Neural crest cell (in vitro differentiated cells): ENCODE measurements around the gene SPAM1. TPM values are rescaled to one million over a fixed set of nuclear protein-coding genes. Genes with fewer than 3 reads are reported as not detected.

Experiments used
- DNase-seq: peaks from one replicate; pipeline ENCODE4 v3.0.0; 2021; ENCODE audit warnings: low read depth, mixed read lengths, low spot score
- H3K27ac Mint-ChIP-seq: one replicate; pipeline ENCODE4 v1.8.0; 2021; ENCODE audit warnings: mild to moderate bottlenecking, mixed read lengths; ENCODE audit not compliant: unreplicated experiment
- H3K27me3 Mint-ChIP-seq: 2 replicates; pipeline ENCODE4 v1.8.0; 2021; ENCODE audit warnings: low read depth, mild to moderate bottlenecking, mixed read lengths
- H3K36me3 Mint-ChIP-seq: 2 replicates; pipeline ENCODE4 v1.8.0; 2021; ENCODE audit warnings: low read depth, mild to moderate bottlenecking, mixed read lengths
- H3K4me1 Mint-ChIP-seq: 2 replicates; pipeline ENCODE4 v1.8.0; 2021; ENCODE audit warnings: mixed read lengths
- H3K4me3 Mint-ChIP-seq: one replicate; pipeline ENCODE4 v1.8.0; 2021; ENCODE audit warnings: mild to moderate bottlenecking, mixed read lengths
- H3K9me3 Mint-ChIP-seq: 2 replicates; pipeline ENCODE4 v1.8.0; 2021; ENCODE audit warnings: mixed read lengths
- total RNA-seq: library from RNA; stranded (reverse); gene quantifications from 2 replicates; pipeline ENCODE4 v1.2.1, GENCODE V29; 2021
- TF ChIP-seq, protein P1 (sequence below): fragments of 200-600 bp; sonication (generic); conservative IDR thresholded peaks from 2 replicates; pipeline ENCODE4 v1.5.0; 2021; ENCODE audit warnings: antibody characterized with exemption, mild to moderate bottlenecking

Gene SPAM1
- total RNA-seq, 1 donor from 2014 or later = not detected

DNA sequence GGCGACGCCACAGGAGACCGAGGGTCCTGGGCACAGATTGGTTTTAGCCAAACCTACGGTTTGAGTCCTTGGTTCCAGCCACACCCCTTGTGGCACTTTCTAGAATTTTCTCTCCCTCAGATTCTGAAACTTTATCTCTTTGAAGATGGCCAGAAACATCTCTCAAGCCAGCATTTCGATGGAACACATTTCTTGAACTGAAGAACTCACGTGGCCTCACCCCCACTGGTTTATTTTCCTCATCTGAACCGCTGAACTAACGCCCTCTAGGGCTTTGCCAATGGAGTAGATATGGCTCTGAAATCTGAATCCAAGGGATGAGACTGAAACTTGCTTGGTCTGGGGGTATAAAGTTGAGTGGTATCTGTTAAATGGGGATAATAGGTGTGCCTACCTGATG is 6.7 kb upstream of the SPAM1 start:
- DNase-seq = no peak
- Mint-ChIP-seq H3K27ac (no peak overlapping the region), H3K4me3 (no peak overlapping the region), H3K4me1 (no peaks in the 10 kb centered on the region), H3K36me3 (no peaks in the 10 kb centered on the region), H3K9me3 (peaks cover 6% of the 10 kb centered on the region), H3K27me3 (no peaks in the 10 kb centered on the region)
- TF ChIP-seq, protein P1, sequence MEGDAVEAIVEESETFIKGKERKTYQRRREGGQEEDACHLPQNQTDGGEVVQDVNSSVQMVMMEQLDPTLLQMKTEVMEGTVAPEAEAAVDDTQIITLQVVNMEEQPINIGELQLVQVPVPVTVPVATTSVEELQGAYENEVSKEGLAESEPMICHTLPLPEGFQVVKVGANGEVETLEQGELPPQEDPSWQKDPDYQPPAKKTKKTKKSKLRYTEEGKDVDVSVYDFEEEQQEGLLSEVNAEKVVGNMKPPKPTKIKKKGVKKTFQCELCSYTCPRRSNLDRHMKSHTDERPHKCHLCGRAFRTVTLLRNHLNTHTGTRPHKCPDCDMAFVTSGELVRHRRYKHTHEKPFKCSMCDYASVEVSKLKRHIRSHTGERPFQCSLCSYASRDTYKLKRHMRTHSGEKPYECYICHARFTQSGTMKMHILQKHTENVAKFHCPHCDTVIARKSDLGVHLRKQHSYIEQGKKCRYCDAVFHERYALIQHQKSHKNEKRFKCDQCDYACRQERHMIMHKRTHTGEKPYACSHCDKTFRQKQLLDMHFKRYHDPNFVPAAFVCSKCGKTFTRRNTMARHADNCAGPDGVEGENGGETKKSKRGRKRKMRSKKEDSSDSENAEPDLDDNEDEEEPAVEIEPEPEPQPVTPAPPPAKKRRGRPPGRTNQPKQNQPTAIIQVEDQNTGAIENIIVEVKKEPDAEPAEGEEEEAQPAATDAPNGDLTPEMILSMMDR = no peak

DNA sequence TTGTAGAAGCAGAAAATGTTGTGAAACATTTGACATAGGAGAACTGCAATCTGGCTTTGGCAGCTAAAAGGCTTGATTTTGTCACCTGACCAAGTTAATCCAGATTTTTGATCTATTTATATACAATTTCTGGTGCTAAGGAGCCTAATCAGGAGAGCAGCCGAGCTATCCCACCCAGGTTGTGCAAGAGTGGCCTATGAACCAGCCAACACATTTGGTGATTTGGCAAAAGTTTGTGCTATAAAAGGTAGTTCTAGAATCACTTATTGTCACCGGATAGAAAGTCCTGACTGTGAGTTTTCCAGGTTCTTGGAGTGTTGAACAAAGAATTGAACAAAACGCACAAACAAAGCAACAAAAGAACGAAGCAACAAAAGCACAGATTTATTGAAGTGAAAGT is 1.4 kb upstream of the SPAM1 start:
- no peak for DNase-seq
- no peak overlapping the region for H3K27ac Mint-ChIP-seq
- no peaks in the 10 kb centered on the region for H3K4me1 Mint-ChIP-seq
- H3K9me3 Mint-ChIP-seq = peaks cover 2% of the 10 kb centered on the region
- TF ChIP-seq, protein P1 = no peak
- no peaks in the 10 kb centered on the region for H3K36me3 Mint-ChIP-seq
- H3K4me3 Mint-ChIP-seq = no peak overlapping the region
- H3K27me3 Mint-ChIP-seq = no peaks in the 10 kb centered on the region

DNA sequence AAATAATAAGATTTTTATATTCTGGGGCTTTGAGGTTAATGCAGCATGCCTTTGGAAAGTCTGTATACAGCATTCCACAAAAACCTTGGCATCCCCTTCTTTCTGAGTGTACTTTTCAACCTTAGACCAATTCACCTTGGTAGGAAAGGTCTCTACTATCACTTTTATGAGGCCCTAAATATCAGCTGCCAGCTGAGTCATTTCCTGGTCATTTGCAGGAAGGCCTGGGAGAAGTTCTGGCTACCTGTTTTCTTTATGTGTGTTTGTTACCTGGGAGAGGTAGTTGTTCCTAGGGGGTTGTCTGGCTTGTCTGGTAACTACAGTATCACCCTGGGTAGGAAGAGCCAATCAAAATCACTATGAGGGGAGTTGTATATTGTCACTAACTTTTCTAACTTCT is 4.1 kb downstream of the SPAM1 start:
- no peak overlapping the region for H3K4me3 Mint-ChIP-seq
- H3K27ac Mint-ChIP-seq = no peak overlapping the region
- TF ChIP-seq, protein P1 = no peak
- DNase-seq = no peak
- H3K27me3 Mint-ChIP-seq = no peaks in the 10 kb centered on the region
- no peaks in the 10 kb centered on the region for H3K4me1 Mint-ChIP-seq
- H3K36me3 Mint-ChIP-seq = no peaks in the 10 kb centered on the region
- peaks cover under 1% of the 10 kb centered on the region for H3K9me3 Mint-ChIP-seq

DNA sequence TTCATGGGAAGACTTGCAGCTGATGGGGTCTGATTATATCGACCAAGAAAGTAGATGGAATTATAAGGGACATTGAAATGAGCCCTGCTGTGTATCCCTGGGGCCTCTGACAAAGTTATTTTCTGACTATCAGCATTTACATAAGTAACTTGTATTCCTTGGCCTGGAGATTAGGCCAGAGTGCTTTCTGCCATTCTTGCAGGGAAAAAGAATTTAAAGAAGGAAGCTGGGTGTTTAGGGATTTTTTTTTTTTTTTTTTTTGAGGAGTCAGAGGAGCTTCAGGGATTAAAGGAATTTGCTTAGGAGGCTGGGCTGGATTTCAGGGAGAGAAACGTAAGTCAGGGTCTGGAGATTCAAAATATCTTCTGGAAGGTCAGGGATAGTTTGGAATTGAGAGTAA is 4.6 kb downstream of the SPAM1 start:
- Mint-ChIP-seq H3K4me3 (no peak overlapping the region), H3K27me3 (no peaks in the 10 kb centered on the region), H3K9me3 (peaks cover 6% of the 10 kb centered on the region), H3K36me3 (no peaks in the 10 kb centered on the region), H3K4me1 (no peaks in the 10 kb centered on the region), H3K27ac (no peak overlapping the region)
- TF ChIP-seq, protein P1 = no peak
- DNase-seq = no peak

DNA sequence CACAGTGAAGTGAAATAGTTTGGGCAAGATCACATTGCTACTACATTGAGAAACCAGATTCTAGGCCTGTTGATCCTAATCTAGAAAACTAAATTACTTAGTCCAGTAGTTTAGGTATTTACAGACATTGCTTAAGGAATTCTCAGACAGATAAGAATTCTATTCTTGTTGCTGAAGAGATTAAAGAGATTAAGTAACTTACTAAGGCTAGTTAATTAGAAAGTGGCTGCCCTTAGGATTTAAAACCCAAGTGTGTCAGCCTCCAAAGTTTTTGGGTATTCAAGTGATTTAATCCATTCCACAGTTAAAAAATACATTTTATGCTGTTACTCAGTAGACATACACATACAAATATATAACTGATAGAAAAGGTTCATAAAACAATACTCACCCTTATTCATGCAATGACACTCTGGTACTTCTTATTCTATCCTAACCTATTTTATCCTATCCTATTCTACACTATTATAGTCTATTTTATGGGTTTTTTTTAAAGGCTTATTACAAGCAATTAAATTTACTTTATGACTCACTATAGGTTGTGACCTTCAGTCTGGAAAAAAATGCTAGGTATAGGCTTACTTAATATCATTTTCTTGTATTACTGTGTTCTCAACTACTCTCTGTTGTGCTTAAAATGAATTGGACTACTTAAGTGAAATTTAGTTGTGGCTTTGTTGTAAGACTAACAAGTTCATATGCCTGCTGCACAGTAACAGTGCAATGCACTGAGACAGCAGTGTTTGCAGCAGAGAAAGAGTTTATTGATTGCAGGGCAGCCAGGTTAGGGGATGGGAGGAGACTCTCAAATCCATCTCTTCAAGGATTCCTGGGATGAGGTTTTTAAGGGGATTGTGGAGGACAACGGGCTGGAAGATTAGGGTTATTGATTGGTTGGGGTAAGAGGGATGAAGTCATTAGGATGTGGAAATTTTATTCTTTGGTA is 10.7 kb downstream of the SPAM1 start:
- no peaks in the 10 kb centered on the region for H3K4me1 Mint-ChIP-seq

More for the DNA sequence above, 10.7 kb downstream of the SPAM1 start:
- peaks cover 17% of the 10 kb centered on the region for H3K9me3 Mint-ChIP-seq
- H3K36me3 Mint-ChIP-seq = peaks cover 4% of the 10 kb centered on the region
- H3K27ac Mint-ChIP-seq = no peak overlapping the region
- TF ChIP-seq, protein P1 = no peak
- no peak for DNase-seq
- H3K4me3 Mint-ChIP-seq = no peak overlapping the region
- no peaks in the 10 kb centered on the region for H3K27me3 Mint-ChIP-seq
